Measurements from ENCODE around the gene CARD11. TPM values are rescaled to one million over a fixed set of nuclear protein-coding genes. Genes with fewer than 3 reads are reported as not detected.
A peak's percentile ranks its signal among the peaks of the same experiment; 100 is the strongest.

CARD11 gene
- total and polyA plus RNA-seq, 2 of the 13 experiments (the other 11 are each of a cell fraction or from before 2014, with no cell fraction given): 0.04 TPM; not detected in 1

DNA sequence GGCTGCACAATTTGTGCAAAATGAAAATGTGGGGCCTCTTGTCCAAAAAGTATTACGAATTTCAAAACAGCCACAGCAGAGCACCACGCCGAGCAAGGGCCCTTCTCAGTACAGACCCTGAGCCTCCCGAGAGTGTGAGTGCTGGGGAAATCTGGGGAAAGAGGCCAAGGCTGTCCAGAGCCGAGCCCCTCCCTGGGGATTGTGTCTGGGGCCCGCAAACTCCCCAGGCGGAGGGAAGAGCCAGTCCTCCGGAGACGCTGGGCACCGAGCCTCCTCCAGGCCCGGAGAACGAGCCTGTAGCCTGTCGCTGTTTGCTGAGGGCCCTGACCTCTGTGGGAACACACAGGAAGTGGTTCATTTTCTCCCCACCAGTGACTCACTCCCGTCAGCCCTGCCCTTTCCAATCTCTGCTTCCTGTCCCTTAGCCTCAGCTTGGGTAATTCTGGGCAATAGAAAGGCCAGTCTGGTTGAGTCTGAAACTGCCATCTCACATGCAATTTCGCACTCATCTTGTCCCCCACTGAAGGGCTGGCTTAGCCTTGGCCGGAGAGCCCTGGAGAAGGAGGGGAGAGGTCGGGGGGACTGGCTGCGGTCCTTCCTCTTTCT lies 180.1 kb downstream of the CARD11 start (continued):
- TF ChIP-seq RFXAP (CRISPR knock-in tag; IDR thresholded peaks at IDR 0.05; ENCODE audit: borderline replicate concordance): peak; percentile 79; the same call in 1 of the 2 replicates
- TF ChIP-seq IKZF4 (CRISPR knock-in tag; IDR thresholded peaks at IDR 0.05; ENCODE audit: borderline replicate concordance, low read depth, not compliant biosample characterization): no peak
- TF ChIP-seq SMARCE1 (IDR thresholded peaks at IDR 0.05; ENCODE audit: borderline replicate concordance): no peak
- TF ChIP-seq KLF9 (CRISPR knock-in tag; IDR thresholded peaks at IDR 0.05; ENCODE audit: low read depth): no peak
- TF ChIP-seq, protein P1, sequence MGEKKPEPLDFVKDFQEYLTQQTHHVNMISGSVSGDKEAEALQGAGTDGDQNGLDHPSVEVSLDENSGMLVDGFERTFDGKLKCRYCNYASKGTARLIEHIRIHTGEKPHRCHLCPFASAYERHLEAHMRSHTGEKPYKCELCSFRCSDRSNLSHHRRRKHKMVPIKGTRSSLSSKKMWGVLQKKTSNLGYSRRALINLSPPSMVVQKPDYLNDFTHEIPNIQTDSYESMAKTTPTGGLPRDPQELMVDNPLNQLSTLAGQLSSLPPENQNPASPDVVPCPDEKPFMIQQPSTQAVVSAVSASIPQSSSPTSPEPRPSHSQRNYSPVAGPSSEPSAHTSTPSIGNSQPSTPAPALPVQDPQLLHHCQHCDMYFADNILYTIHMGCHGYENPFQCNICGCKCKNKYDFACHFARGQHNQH (CRISPR knock-in tag; IDR thresholded peaks at IDR 0.05): peak; percentile 88; the same call in 1 of the 2 replicates
- peak; percentile 58; the same call in 1 of the 2 replicates for TF ChIP-seq TARDBP (CRISPR knock-in tag; IDR thresholded peaks at IDR 0.05)
- peak; percentile 72 for TF ChIP-seq TBX2 (CRISPR knock-in tag; IDR thresholded peaks at IDR 0.05; ENCODE audit: borderline replicate concordance)
- no peak for TF ChIP-seq MTF1 (CRISPR knock-in tag; IDR thresholded peaks at IDR 0.05)
- TF ChIP-seq, protein P2, sequence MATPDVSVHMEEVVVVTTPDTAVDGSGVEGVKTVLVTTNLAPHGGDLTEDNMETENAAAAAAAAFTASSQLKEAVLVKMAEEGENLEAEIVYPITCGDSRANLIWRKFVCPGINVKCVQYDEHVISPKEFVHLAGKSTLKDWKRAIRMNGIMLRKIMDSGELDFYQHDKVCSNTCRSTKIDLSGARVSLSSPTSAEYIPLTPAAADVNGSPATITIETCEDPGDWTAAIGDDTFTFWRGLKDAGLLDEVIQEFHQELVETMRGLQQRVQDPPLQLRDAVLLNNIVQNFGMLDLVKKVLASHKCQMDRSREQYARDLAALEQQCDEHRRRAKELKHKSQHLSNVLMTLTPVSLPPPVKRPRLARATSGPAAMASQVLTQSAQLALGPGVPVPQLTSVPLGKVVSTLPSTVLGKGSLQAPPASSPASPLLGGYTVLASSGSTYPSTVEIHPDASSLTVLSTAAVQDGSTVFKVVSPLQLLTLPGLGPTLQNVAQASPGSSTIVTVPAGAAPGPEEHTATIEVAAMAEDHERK (CRISPR knock-in tag; IDR thresholded peaks at IDR 0.05; ENCODE audit: low read depth): no peak
- TF ChIP-seq, protein P3, sequence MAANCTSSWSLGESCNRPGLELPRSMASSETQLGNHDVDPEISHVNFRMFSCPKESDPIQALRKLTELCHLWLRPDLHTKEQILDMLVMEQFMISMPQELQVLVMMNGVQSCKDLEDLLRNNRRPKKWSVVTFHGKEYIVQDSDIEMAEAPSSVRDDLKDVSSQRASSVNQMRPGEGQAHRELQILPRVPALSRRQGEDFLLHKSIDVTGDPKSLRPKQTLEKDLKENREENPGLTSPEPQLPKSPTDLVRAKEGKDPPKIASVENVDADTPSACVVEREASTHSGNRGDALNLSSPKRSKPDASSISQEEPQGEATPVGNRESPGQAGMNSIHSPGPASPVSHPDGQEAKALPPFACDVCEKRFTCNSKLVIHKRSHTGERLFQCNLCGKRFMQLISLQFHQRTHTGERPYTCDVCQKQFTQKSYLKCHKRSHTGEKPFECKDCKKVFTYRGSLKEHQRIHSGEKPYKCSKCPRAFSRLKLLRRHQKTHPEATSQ (CRISPR knock-in tag; IDR thresholded peaks at IDR 0.05; ENCODE audit: borderline replicate concordance): no peak
- no peak for TF ChIP-seq ZNF781 (CRISPR knock-in tag; IDR thresholded peaks at IDR 0.05; ENCODE audit: borderline replicate concordance, not compliant biosample characterization)
- TF ChIP-seq ZNF34 (CRISPR knock-in tag; IDR thresholded peaks at IDR 0.05; ENCODE audit: borderline replicate concordance): no peak
- peak; percentile 57 for TF ChIP-seq CCAR2 (optimal IDR thresholded peaks at IDR 0.05; ENCODE audit: low read depth, low read length)
- TF ChIP-seq, protein P4, sequence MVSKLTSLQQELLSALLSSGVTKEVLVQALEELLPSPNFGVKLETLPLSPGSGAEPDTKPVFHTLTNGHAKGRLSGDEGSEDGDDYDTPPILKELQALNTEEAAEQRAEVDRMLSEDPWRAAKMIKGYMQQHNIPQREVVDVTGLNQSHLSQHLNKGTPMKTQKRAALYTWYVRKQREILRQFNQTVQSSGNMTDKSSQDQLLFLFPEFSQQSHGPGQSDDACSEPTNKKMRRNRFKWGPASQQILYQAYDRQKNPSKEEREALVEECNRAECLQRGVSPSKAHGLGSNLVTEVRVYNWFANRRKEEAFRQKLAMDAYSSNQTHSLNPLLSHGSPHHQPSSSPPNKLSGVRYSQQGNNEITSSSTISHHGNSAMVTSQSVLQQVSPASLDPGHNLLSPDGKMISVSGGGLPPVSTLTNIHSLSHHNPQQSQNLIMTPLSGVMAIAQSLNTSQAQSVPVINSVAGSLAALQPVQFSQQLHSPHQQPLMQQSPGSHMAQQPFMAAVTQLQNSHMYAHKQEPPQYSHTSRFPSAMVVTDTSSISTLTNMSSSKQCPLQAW (CRISPR knock-in tag; IDR thresholded peaks at IDR 0.05): peak; percentile 14; the same call in 1 of the 2 replicates
- no peak for TF ChIP-seq HOXA7 (CRISPR knock-in tag; IDR thresholded peaks at IDR 0.05)
- peak; percentile 91 for TF ChIP-seq CBX5 (CRISPR knock-in tag; IDR thresholded peaks at IDR 0.05; ENCODE audit: borderline replicate concordance)
- TF ChIP-seq, protein P5, sequence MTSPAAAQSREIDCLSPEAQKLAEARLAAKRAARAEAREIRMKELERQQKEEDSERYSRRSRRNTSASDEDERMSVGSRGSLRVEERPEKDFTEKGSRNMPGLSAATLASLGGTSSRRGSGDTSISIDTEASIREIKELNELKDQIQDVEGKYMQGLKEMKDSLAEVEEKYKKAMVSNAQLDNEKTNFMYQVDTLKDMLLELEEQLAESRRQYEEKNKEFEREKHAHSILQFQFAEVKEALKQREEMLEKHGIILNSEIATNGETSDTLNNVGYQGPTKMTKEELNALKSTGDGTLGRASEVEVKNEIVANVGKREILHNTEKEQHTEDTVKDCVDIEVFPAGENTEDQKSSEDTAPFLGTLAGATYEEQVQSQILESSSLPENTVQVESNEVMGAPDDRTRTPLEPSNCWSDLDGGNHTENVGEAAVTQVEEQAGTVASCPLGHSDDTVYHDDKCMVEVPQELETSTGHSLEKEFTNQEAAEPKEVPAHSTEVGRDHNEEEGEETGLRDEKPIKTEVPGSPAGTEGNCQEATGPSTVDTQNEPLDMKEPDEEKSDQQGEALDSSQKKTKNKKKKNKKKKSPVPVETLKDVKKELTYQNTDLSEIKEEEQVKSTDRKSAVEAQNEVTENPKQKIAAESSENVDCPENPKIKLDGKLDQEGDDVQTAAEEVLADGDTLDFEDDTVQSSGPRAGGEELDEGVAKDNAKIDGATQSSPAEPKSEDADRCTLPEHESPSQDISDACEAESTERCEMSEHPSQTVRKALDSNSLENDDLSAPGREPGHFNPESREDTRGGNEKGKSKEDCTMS (CRISPR knock-in tag; conservative IDR thresholded peaks at IDR 0.05): no peak
- TF ChIP-seq NFRKB (IDR thresholded peaks at IDR 0.05): no peak
- no peak for TF ChIP-seq AKAP8 (CRISPR knock-in tag; IDR thresholded peaks at IDR 0.05)
- peak; percentile 74 for TF ChIP-seq GATAD2A (CRISPR knock-in tag; IDR thresholded peaks at IDR 0.05)
- peak; percentile 34 for TF ChIP-seq PTBP1 (IDR thresholded peaks at IDR 0.05; ENCODE audit: low read depth, low read length, poor library complexity, severe bottlenecking)
- TF ChIP-seq ZNF879 (CRISPR knock-in tag; IDR thresholded peaks at IDR 0.05): no peak
